ENCODE measurements around the gene TRIM7. TPM values are rescaled to one million over a fixed set of nuclear protein-coding genes. Genes with fewer than 3 reads are reported as not detected.

The TRIM7 gene
- polyA plus RNA-seq, 1 donor (not counting 4 experiments of a cell fraction or from before 2014, with no cell fraction given), result 27.6 TPM

DNA sequence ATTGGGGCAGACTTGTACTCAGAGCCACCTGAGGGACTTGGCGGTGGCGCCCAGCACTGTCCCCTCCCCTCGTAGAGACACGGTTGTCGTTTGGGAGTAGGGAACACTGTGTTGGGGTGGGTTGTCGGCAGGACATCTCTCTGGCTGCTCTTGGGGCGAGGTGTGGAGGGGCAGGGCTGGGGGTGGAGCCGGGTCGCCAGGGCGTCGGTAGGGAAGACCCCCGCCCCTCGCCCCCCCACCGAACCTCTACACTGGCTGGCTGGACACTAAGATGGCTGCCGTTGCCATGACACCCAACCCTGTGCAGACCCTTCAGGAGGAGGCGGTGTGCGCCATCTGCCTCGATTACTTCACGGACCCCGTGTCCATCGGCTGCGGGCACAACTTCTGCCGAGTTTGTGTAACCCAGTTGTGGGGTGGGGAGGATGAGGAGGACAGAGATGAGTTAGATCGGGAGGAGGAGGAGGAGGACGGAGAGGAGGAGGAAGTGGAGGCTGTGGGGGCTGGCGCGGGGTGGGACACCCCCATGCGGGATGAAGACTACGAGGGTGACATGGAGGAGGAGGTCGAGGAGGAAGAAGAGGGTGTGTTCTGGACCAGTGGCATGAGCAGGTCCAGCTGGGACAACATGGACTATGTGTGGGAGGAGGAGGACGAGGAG, 18.9 kb upstream of the TRIM7 start:
- TF ChIP-seq EZH2 (IDR thresholded peaks at IDR 0.05; ENCODE audit: low read length), result no peak
- TF ChIP-seq, protein P1, sequence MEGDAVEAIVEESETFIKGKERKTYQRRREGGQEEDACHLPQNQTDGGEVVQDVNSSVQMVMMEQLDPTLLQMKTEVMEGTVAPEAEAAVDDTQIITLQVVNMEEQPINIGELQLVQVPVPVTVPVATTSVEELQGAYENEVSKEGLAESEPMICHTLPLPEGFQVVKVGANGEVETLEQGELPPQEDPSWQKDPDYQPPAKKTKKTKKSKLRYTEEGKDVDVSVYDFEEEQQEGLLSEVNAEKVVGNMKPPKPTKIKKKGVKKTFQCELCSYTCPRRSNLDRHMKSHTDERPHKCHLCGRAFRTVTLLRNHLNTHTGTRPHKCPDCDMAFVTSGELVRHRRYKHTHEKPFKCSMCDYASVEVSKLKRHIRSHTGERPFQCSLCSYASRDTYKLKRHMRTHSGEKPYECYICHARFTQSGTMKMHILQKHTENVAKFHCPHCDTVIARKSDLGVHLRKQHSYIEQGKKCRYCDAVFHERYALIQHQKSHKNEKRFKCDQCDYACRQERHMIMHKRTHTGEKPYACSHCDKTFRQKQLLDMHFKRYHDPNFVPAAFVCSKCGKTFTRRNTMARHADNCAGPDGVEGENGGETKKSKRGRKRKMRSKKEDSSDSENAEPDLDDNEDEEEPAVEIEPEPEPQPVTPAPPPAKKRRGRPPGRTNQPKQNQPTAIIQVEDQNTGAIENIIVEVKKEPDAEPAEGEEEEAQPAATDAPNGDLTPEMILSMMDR (optimal IDR thresholded peaks at IDR 0.05 in 1 of 3, IDR thresholded peaks at IDR 0.05 in 1 of 3, conservative IDR thresholded peaks at IDR 0.05 in 1 of 3; ENCODE audit: extremely low read depth in 1 of 3, insufficient read depth in 2 of 3, low read length in 3 of 3), result no peak
- H3K9me3 ChIP-seq (ENCODE audit: control insufficient read depth, low read depth, low read length), result no peaks in the 10 kb centered on the region
- peak overlapping the region; percentile 85 to 88 (median 87) for H3K4me3 ChIP-seq (ENCODE audit: control insufficient read depth in 2 of 3, extremely low read depth in 1 of 3, insufficient read depth in 2 of 3, low read depth in 1 of 3, low read length in 3 of 3)
- H3K27me3 ChIP-seq (ENCODE audit: control insufficient read depth, extremely low read depth, insufficient read depth, low read length), result no peaks in the 10 kb centered on the region
- H2AFZ ChIP-seq (ENCODE audit: control insufficient read depth, low read length), result peak overlapping the region; percentile 35
- dilution Hi-C loops (cut with MboI; ENCODE audit: extremely low pct_ligation_motif_present, low sequenced_read_pairs), result no loop called here
- H3K27ac ChIP-seq (ENCODE audit: control insufficient read depth, insufficient read depth, low read length), result peak overlapping the region; percentile 88
- H3K9me1 ChIP-seq (ENCODE audit: control insufficient read depth, extremely low read depth, insufficient read depth, low read length), result peaks cover 4% of the 10 kb centered on the region
- H4K20me1 ChIP-seq (ENCODE audit: control insufficient read depth, extremely low read depth, insufficient read depth, low read length), result no peaks in the 10 kb centered on the region
- H3K4me2 ChIP-seq (ENCODE audit: control insufficient read depth, extremely low read depth, insufficient read depth, low read depth, low read length), result peak overlapping the region; percentile 94
- FAIRE-seq (no peak), DNase-seq (ENCODE audit: low read depth, low spot score) (no peak)
- H3K4me1 ChIP-seq (ENCODE audit: control insufficient read depth, extremely low read depth, insufficient read depth, low read length), result peaks cover 17% of the 10 kb centered on the region
- peaks cover 10 to 13% of the 10 kb centered on the region in 2 experiments for H3K36me3 ChIP-seq (ENCODE audit: control insufficient read depth in 2 of 2, extremely low read depth in 1 of 2, insufficient read depth in 2 of 2, low read length in 2 of 2)
- peak overlapping the region; percentile 87 for H3K9ac ChIP-seq (ENCODE audit: control insufficient read depth, extremely low read depth, insufficient read depth, low read length)
- H3K79me2 ChIP-seq (ENCODE audit: control insufficient read depth, insufficient read depth, low read length), result peaks cover 24% of the 10 kb centered on the region

DNA sequence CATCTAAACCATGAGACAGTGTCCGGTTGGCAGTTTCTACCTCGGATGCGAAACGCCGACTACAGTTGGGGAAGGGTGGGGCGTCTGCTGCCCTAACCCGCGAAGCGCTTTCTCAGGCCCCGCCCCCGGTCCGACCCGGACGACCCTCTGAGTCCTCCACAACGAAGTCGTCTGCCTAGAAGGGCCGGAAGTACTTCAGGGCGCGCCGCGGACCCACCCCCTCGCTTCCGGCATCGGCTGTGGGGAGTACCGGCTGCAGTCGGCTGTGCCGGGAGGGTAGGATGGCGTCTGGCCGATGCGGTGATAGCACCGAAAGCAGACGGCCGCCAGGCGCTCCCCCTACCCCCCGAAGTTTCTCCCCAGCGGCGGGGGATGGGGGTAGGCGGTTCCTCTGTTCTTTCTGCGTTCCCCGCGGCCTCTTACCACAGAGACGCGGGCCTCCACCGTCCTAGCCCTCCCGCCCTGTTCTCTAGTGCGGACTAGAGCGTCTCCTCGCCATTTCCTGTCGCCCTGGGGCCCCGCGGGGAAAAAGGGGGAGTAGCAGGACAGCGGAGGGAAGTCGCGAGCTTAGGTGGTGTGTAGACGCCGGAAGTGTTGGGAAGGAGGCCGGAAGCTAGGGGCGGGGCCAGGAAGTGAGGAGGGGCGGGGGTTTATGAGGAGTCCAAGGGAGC, 18.2 kb upstream of the TRIM7 start, which contains the start of gene TRIM41:
TRIM41 (plus strand) TSS at position 224 of the 671 bp plus-strand sequence. CDS start 719 bp downstream, outside the sequence.
- Histone ChIP-seq H3K9me3 (ENCODE audit: control insufficient read depth, low read depth, low read length) (no peaks in the 10 kb centered on the region), H4K20me1 (ENCODE audit: control insufficient read depth, extremely low read depth, insufficient read depth, low read length) (no peaks in the 10 kb centered on the region), H3K4me1 (ENCODE audit: control insufficient read depth, extremely low read depth, insufficient read depth, low read length) (peaks cover 17% of the 10 kb centered on the region), H3K27ac (ENCODE audit: control insufficient read depth, insufficient read depth, low read length) (peak within 1 kb of the TSS; percentile 88), H2AFZ (ENCODE audit: control insufficient read depth, low read length) (peak within 1 kb of the TSS; percentile 87), H3K4me3 (ENCODE audit: control insufficient read depth in 2 of 3, extremely low read depth in 1 of 3, insufficient read depth in 2 of 3, low read depth in 1 of 3, low read length in 3 of 3) (peak within 1 kb of the TSS; percentile 85 to 88 (median 87)), H3K79me2 (ENCODE audit: control insufficient read depth, insufficient read depth, low read length) (peaks cover 24% of the 10 kb centered on the region), H3K27me3 (ENCODE audit: control insufficient read depth, extremely low read depth, insufficient read depth, low read length) (no peaks in the 10 kb centered on the region), H3K4me2 (ENCODE audit: control insufficient read depth, extremely low read depth, insufficient read depth, low read depth, low read length) (peak within 1 kb of the TSS; percentile 94), H3K36me3 (ENCODE audit: control insufficient read depth in 2 of 2, extremely low read depth in 1 of 2, insufficient read depth in 2 of 2, low read length in 2 of 2) (peaks cover 10 to 13% of the 10 kb centered on the region in 2 experiments), H3K9me1 (ENCODE audit: control insufficient read depth, extremely low read depth, insufficient read depth, low read length) (peaks cover 4% of the 10 kb centered on the region), H3K9ac (ENCODE audit: control insufficient read depth, extremely low read depth, insufficient read depth, low read length) (peak within 1 kb of the TSS; percentile 87)
- FAIRE-seq, result no peak
- dilution Hi-C loops (cut with MboI; ENCODE audit: extremely low pct_ligation_motif_present, low sequenced_read_pairs), result no loop called here
- DNase-seq (ENCODE audit: low read depth, low spot score), result peak; percentile 90
- TF ChIP-seq, protein P1 (optimal IDR thresholded peaks at IDR 0.05 in 1 of 3, IDR thresholded peaks at IDR 0.05 in 1 of 3, conservative IDR thresholded peaks at IDR 0.05 in 1 of 3; ENCODE audit: extremely low read depth in 1 of 3, insufficient read depth in 2 of 3, low read length in 3 of 3), result no peak
- no peak for TF ChIP-seq EZH2 (IDR thresholded peaks at IDR 0.05; ENCODE audit: low read length)

Measured in keratinocyte (primary cell).